Kidney epithelial cell (primary cell): ENCODE results near the gene ELAVL2. TPM values are rescaled to one million over a fixed set of nuclear protein-coding genes. Genes with fewer than 3 reads are reported as not detected.

Experiments used
- DNase-seq: peaks from one replicate; pipeline ENCODE4 v3.0.0-alpha.2; 2010; ENCODE audit warnings: low read depth
- H3K27me3 ChIP-seq: 2 replicates; pipeline ENCODE4 v1.6.0; 2011; ENCODE audit warnings: low read length; ENCODE audit not compliant: control insufficient read depth, insufficient read depth
- H3K36me3 ChIP-seq: 2 replicates; pipeline ENCODE4 v1.5.1; 2011; ENCODE audit warnings: low read length; ENCODE audit not compliant: control insufficient read depth, insufficient read depth
- H3K4me3 ChIP-seq: 2 replicates; pipeline ENCODE4 v1.5.1; 2011; ENCODE audit warnings: low read depth, mild to moderate bottlenecking, control low read depth, low read length
- total RNA-seq: library from RNA; depleted of rRNA; stranded (reverse); fragments of >200 nt; gene quantifications from 2 replicates; pipeline ENCODE4 v1.2.3, GENCODE V29; 2015
- TF ChIP-seq, protein P1 (sequence below): IDR thresholded peaks from 2 replicates; pipeline ENCODE4 v1.5.1; 2011; ENCODE audit warnings: mild to moderate bottlenecking, moderate library complexity, low read length, control low read depth, inconsistent platforms; ENCODE audit not compliant: insufficient read depth, poor library complexity, severe bottlenecking

Gene ELAVL2
- total RNA-seq, 1 donor from 2014 or later: 0.92 TPM

DNA sequence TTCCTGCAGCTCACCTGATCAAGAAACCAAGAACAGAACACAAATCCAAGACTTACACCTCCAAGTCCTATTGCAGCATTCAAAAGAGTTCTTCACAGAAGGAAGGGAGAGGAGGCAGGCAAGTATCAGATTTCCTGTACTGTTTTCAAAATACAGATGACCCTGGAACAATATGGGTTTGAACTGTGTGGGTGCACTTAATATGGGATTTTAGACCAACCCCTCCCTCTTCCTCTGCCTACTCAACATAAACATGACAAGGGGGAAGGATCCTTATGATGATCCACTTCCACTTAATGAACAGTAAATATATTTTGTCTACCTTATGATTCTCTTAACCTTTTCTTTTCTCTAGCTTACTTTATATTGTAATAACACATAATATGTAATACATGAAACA lies 104.6 kb downstream of the ELAVL2 start:
- TF ChIP-seq, protein P1, sequence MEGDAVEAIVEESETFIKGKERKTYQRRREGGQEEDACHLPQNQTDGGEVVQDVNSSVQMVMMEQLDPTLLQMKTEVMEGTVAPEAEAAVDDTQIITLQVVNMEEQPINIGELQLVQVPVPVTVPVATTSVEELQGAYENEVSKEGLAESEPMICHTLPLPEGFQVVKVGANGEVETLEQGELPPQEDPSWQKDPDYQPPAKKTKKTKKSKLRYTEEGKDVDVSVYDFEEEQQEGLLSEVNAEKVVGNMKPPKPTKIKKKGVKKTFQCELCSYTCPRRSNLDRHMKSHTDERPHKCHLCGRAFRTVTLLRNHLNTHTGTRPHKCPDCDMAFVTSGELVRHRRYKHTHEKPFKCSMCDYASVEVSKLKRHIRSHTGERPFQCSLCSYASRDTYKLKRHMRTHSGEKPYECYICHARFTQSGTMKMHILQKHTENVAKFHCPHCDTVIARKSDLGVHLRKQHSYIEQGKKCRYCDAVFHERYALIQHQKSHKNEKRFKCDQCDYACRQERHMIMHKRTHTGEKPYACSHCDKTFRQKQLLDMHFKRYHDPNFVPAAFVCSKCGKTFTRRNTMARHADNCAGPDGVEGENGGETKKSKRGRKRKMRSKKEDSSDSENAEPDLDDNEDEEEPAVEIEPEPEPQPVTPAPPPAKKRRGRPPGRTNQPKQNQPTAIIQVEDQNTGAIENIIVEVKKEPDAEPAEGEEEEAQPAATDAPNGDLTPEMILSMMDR: no peak
- Histone ChIP-seq H3K27me3 (no peaks in the 10 kb centered on the region), H3K4me3 (no peak overlapping the region), H3K36me3 (no peaks in the 10 kb centered on the region)
- no peak for DNase-seq

DNA sequence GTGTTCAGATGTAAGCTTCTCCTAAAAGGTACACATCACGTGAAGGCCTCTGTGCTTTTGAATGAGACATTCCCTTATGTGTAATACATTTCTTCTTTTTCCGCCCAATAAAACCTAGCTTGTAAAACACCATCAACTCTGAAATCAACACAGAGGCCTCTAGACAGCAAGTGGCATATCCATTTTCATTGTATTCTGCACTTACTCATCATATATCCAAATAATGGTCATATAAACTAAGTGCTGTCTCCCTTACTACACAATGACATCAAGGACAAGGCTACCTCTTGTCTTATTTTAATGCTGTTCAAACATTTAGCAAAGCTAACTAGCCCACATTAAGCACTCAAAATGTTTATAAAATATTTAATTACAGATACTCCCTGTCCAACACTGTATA lies 108.5 kb downstream of the ELAVL2 start:
- DNase-seq: no peak
- no peak overlapping the region for H3K4me3 ChIP-seq
- TF ChIP-seq, protein P1: no peak
- H3K27me3 ChIP-seq: no peaks in the 10 kb centered on the region
- no peaks in the 10 kb centered on the region for H3K36me3 ChIP-seq

DNA sequence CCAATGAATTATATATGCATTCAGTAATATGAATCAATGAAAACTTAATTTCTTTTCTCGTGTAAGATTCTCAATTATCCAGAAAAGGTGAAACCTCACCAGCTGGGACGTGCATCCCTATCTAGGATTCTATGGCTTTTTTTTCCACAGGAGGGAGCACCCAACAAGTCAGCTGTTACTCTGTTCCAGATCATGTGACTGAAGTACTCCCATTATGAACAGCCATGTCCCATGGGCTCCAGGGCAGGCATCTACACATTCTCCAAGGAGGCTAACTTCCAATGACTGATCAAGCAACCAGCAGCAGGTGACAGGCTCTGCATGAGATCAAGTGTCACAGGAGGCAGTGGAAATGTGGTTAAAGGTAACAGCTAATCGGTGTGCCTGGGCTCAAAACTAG lies 118.8 kb downstream of the ELAVL2 start:
- H3K27me3 ChIP-seq: no peaks in the 10 kb centered on the region
- DNase-seq: no peak
- no peak overlapping the region for H3K4me3 ChIP-seq
- no peaks in the 10 kb centered on the region for H3K36me3 ChIP-seq
- TF ChIP-seq, protein P1: no peak

DNA sequence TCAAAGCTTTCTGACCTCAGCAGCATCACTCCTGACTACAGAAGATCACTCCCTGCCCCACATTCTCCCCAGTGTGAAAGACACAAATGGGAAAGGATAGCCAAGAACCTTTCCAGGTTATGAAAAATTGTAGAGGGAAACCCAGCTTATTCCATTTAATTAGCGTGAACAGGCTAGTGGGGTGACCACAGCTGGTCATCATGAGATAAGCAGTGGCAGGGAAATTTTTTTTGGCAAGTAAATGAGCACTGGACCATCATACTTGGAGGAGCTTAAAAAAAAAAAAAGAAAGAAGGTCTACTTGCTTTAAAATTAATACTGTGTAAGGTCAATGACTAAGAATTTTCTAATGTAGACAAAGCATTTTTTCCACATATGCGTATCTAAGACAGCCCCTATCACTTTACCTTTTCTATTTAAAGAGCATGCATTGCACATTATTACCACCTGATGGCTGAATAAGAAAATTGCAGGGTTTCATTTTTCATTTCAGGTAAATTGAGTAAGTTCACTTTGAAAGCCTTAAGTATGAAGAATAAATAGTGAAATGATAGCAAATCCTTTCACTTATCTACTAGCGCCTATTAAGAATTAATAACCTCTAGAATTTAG lies 123.6 kb downstream of the ELAVL2 start:
- no peak overlapping the region for H3K4me3 ChIP-seq
- H3K27me3 ChIP-seq: no peaks in the 10 kb centered on the region
- TF ChIP-seq, protein P1: no peak
- H3K36me3 ChIP-seq: no peaks in the 10 kb centered on the region
- DNase-seq: no peak

DNA sequence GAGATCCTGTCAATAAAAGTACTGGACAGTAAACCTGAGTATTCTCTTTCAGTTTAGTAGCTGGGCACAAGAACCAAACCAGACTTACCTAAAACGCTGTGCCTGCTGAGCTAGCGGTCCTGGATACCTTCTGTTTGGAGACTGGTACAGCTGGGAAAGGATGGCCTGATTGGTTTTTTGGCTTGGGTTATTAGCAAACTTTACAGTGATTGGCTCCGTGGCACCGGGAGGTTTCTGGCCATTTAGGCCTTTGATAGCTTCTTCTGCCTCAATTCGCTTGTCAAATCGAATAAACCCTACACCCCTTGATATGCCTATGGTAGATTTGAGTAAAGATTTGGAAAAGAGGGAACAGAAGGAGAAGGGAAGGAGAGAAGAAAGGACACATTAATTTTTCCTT lies 124.7 kb downstream of the ELAVL2 start:
- H3K36me3 ChIP-seq: no peaks in the 10 kb centered on the region
- no peak overlapping the region for H3K4me3 ChIP-seq
- TF ChIP-seq, protein P1: no peak
- no peak for DNase-seq
- no peaks in the 10 kb centered on the region for H3K27me3 ChIP-seq

DNA sequence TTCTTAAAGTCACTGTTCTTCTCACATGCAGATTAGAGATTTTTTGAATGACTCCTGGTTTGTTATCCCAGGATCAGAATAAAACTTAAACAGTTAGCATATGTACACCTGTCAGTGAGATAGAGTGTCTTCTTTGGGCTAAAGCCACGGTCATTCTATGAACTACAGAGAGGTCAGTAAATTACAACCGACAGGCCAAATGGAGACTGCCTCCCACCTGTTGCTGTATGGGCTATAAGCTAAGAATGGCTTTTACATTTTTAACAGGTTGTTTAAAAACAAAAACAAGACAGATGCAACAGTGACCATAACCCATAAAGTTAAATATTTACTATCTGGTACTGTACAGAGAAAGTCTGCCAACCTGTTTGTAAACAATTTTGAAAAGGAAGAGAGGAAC lies 125.7 kb downstream of the ELAVL2 start:
- TF ChIP-seq, protein P1: no peak
- Histone ChIP-seq H3K4me3 (no peak overlapping the region), H3K27me3 (no peaks in the 10 kb centered on the region), H3K36me3 (no peaks in the 10 kb centered on the region)
- DNase-seq: no peak
